GM10847 (cell line): ENCODE data around the gene OXNAD1.

Experiments
- POLR2A ChIP-seq: IDR thresholded peaks from 2 replicates; pipeline ENCODE4 v1.6.1; 2011; ENCODE audit not compliant: insufficient read length; ENCODE audit errors: extremely low read depth

Gene OXNAD1

DNA sequence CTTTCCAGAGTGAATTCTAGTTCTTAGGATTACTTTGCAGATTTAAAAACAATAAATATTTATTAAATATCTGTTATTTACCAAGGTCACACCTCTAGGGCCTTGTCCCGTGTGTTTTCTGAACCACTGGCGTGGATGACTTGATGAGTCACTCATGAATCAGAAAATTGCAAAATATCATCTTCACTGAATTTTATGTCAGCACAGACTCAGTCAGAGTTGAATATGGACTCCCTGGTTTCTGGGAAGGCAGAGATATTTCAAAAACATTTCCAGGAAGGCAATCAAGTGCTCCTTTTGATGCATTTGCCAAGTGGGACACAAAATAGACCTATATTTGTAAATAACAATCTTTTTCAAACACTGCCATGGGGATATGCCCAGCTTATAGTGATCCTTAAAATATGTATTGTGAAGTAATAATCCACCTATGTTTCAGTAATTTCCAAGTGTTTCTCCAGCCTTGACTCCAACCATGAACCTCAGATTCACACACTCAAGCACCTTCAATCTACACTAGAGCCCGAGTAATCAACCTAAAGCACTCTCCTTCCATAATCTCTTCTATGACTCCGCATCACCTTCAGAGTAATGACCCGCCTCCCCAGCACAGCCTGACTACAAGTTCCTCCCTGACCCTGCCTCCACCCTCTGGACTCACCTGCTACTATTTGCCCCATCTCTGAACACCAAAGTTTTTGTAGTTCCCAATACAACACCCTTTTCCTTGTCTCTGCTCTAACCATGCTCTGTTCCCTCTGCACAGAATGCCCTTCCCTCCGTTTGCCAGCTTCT, 24.6 kb upstream of the OXNAD1 start:
- TF ChIP-seq POLR2A = no peak

DNA sequence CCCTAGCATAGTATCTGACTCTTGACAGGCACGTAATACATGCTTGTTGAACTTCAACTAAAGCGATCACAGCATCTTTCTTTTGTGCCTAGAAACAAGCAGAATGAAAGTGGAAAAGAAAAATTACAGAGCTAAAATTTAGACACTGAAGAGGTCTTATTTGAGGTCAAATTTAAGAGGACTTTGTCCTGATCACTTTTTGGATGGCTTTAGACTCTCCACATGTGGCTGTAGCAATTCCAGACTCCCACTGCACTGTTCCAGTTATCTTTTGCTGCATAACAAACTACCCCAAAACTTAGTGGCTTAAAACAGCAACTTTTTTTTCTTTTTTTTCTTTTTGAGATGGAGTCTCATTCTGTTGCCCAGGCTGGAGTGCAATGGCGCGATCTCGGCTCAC, 23.8 kb upstream of the OXNAD1 start:
- no peak for TF ChIP-seq POLR2A

DNA sequence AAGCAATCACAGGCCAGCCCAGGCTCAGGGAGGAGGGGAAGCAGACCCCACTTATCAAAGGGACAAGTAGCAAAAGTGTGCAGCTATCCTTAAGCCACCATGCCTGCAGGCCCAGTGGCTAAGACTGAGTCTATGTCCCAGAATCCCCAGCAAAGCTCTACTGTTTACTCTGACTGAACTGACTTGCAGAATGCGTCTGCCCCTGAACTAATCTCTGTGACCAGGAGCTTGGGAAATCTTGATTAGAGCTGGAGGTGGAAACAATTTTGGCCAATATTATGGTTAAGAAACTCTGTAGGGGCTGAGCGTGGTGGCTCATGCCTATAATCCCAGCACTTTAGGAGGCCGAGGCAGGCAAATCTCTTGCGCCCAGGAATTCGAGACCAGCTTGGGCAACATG, 22.8 kb upstream of the OXNAD1 start:
- no peak for TF ChIP-seq POLR2A

DNA sequence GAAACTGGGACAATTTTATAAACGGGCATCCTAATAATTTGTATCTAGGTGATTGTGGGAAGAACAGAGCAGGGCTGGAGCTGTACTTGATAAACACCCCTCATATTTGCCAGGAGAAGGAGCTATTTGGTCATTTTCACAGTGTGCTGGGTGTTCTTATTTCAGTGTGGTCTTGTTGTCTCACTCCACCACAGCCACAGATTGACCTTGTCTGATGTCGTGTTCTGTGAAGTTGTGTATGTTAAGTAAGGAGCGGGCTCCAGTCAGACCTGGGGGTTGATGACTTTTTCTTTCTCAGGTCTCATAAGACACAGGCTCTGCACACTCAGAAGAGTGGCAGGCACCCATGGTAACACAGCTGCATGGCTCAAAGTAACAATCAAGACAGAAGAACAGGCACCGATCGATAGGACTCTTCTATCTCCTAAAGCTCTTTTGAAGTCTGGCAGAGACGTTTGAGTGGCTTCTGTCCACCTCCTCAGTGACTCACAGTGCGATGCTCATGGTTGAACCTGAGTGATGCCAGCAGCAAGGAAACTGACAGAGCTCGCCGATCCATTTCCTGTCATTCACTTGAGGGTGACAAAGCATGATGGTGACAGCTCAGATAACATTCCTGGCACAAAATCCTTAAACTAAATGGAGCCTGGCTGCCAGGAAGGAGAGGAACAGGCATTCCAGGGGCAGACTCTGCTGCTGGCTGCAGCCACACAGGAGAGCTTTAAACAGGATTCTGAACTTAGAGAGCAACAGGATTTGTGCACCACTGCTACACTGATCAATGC, 21.1 kb upstream of the OXNAD1 start:
- TF ChIP-seq POLR2A = no peak

DNA sequence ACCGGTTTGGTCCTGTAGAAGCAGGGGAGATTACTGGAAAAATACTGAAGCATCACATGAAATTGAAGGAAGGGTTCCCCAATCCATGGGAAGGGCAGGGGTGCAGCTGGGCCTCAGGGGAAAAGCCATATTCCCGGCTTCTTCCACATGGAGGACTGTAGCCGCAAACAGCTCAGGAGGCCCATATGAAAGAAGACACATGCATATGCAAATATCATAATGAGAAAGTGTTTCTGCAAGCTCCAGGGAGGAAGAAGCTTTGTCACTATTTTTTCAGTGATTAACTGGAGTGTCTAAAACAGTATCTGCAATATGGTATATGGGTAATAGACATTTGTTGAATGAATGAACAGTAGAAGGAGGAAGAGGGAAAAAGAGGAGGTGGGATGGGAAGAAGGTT, 19.4 kb upstream of the OXNAD1 start:
- no peak for TF ChIP-seq POLR2A

DNA sequence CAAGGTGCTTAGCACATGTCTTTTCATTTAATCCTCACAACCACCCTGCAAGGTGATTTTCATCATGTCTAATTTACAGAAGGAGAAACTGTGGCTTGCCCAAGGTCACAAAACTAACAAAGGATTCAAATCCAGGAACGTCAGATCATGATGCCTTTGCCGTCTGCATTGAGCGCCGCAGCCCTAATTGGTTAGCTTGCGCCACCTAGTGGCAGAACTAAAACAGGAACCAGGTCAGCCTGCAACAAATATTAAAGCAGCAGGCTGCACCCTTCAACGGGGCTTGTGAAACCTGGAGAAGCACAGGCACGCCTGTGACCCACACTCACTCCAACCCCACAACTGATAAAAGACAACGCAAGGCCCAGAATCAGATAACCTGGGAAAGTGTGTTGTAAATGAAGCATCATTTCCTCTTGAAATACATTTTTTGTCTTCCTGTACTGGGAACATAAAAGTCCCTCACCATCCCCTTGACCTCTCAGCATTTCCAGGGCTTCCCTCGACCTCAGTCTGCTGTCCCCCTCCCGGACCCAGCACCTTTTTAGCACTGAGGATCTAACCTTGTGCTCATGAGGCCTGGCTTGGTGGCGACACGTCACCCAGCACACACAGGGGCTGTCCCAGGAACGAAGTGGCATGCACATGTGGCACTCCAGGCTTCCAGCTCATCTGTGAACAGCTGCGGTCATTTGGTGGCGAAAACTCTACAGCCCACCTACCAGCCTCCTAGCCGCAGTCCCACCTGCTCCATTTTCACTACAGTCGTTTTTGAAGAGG, 17.5 kb upstream of the OXNAD1 start:
- TF ChIP-seq POLR2A = no peak

DNA sequence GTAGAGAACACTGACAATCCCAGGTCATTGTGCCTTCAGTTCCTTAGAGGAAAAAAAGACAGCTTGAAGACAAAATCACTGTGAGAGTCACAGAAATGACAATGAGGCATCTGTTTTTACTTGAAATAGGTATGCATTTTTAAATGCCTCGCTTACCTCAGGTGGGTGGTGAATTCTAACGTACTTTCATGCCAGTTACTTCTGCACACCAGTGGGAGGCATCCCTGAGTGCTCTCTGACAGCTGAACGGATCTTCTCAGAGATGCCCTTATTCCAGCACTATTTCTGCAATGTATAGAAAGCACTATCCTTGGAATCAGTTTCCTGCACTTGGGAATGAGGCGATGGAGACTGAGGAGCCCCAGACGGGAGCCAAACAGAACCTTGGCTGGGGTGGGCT, 16.5 kb upstream of the OXNAD1 start:
- TF ChIP-seq POLR2A = no peak

DNA sequence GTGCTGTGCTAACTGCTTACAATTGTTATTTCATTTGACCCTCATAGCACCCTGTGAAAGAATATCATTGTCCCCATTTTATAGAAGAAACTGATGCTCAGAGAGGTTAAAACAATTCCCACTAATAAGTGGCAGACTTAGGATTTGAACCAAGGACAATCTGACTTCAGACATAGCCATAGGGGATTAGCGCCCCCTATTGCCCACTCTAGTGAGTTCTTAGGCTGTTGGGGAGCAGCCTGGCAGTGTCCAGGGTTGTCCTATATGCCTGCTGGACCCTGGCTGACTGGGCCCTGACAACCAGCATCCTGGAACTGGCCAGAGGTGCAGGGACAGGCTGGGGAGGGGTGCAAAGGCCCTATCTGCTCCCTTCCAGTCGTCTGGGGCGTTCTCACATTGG, 15.7 kb upstream of the OXNAD1 start:
- no peak for TF ChIP-seq POLR2A

DNA sequence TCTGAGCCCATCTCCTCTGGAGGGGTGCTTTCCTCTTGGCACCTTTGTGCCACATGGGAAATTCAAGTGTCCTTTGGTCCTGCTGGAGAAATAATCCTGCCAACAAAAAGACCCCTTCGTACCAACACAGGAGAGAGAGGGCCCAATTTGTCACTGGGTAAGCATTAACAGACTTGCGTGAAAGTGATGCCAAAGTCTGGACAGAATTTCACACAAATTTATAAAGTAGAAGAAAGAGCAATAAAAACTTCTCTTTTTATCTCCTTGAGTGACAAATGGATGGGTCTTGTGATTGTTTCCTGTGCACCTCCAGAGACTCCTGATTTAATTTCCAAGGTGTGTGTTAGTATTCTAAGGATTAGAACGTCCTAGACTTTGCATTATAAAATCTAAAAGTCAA, 15.1 kb upstream of the OXNAD1 start:
- no peak for TF ChIP-seq POLR2A

DNA sequence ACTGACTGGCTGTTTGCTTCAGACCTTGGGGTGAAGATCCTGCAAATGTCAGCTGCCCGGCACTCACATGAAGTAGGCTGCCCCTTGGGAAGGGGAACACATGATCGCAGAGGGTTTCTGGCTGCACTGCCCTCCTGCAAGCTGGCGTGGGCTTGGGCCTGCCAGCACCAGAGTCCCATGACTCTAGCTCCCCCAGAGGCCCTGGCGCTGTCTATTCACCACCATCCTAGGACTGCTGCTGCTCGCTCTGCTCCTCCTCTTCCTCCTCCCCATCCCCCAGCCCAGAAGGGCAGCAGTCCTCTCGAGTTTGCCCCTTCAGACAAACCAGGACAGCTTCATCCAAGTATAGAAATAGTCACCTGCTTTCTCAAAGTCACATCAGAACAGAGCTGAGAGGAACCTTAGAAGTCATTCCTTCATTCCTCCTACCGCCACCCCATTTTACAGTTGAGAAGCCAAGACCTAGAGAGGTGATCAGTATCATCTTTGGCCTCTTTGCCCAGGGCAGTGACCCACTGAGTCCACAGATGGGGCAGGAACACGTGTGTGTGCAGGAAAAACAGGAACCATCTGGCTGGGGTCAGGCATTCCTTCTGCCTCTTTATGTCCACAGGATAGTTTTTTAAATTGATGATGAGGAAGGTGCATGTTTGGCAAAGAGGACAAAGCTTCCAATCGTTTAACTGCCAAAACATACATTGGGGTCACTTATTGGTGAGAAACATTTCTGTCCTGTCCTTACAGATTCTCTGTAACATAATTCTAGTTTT, 13.5 kb upstream of the OXNAD1 start:
- TF ChIP-seq POLR2A = no peak

DNA sequence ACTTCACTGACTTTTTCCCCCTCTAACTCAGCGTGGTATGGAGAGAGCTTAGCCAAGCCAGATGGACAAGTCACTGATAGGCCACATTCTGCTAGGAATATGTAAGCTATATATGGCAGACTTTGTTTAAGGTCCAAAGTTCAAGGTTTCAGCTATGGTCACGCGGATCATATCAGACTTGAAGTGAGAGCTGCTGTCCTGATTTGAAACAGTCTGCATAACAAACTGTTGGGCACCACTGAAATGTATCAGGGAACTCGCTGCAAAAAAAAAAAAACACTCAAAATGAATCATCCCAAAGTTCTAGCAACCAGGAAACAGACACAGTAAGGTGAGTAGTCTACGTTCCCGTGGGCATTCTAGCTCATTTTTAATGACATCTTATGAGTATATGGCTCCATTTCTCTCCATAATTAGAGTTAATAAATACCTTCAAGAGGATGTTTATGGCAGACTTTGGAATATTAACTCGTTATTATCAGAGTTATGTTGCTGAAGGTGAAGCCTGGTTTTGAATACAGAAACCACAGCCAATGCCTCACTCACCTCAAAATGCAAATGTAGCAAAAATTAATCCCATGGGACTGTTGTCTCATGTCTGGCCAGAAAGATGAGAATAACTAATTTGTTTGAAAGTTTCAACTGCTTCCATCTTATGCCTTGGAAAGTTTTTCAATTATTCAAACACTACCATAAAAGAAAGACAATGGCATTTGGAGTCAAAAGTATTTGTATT, 12.6 kb upstream of the OXNAD1 start:
- no peak for TF ChIP-seq POLR2A

DNA sequence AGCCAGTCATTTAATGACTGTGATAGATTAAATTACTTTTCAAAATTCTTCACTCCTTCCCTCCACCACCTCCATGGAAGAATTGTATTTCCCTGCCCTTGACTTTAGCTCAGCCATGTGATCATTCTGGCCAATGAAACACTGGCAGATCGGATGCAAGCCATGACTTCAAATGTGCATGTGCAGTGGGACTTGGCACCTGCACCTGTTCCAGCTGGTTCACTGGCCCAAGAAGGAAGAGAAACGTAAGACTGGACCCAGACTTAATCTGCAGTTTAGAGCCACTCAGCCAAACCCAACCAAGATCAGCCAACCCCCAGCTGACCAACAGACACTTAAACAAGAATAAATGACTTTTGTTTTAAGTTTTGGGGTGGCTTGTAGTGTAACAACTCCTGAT, 12.0 kb upstream of the OXNAD1 start:
- TF ChIP-seq POLR2A = no peak

DNA sequence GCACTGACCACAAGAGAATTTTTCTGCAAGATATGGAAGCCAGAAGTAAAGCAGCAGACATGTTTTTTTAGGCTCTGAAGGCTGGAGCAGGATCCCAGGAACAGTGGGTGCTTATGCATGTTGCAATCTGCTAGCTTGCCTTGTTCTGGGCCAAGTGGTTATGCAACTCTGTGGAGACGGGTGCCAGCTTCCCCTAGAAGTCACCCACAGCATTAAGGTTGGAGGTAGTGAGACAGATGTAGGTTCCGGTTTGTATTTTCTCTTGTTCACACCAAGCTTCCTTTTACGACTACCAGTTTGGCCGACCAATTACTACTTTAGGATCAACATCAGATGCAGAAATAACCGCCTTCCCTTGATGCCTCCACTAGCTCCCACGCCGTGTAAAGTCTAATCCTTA, 11.4 kb upstream of the OXNAD1 start:
- no peak for TF ChIP-seq POLR2A

DNA sequence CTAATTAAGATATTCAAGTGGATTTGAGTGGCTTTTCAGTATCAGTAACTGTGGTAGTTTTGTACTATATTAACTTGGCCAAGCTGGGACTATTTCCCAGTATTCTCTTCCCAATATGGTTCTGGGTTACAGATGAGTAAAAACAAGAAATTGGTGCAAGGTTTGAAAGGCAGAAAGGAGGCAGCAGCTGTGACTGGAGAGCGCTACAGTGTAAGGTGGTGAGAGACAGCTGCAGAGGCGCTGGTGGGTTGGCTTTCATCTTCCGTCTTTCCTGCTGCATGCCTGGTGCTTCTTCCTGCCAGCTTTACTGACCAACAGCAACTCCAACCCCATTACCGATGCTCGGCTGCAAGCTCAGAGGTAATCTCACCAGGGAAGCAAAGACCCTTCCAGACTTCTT, 10.1 kb upstream of the OXNAD1 start:
- no peak for TF ChIP-seq POLR2A

DNA sequence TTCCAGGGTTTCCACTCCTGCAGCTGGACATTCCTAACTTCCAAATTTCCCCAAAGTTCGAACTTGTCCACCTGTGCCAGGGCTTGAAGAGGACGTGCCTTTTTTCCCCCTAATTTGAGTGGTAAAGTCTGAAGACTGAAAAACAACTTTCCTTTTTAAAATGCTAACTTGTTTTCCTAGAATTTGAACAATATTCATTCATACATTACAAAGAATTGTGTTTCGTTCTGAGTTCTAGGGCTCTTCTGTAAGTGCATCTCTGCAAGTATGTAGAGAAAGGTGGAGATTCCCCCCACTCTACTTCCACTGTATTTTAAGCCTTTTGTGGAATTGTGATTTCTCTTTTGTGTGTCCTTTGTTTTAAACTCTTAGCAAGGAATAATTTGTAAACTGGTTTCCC, 9.7 kb upstream of the OXNAD1 start:
- TF ChIP-seq POLR2A = no peak

DNA sequence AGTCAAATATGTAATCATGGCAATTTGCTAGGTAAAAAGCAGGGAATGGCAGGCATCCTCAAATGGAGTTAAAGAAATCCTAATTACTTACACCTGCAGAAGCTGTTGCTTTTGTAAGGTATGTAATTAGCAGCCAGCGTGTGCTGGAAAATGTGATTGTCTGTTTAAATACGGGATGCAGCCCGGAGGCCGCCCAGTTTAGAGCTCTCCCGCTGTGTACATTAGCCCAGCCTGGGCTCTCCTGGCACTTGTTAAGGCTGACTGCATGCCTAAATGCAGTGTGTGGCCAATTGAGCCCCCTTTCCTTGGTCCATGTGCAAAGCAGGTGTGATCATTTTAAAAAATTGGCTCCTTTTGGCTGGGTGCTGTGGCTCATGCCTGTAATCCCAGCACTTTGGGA, 9.3 kb upstream of the OXNAD1 start:
- TF ChIP-seq POLR2A = no peak
